HCT116 (cell line): ENCODE data around the gene HOXD10. TPM values are rescaled to one million over a fixed set of nuclear protein-coding genes. Genes with fewer than 3 reads are reported as not detected.

Experiments
- ATAC-seq: fragments of 200-7000 bp; cut with Tn5 transposase; 2 replicates; pipeline ENCODE4 v1.9.1; 2020; ENCODE audit warnings: mild to moderate bottlenecking, moderate library complexity
- BruUV-seq: library from RNA; stranded (reverse); fragments of 400-500 nt; replicated peaks from 2 replicates; lab custom pipeline; 2021; lab: Mats Ljungman, UMichigan
- CTCF ChIA-PET: fragments of 300-600 bp; sonication (Branson Sonifier 250); formaldehyde crosslinking; loops from one replicate; lab custom pipeline; 2021; ENCODE audit warnings: antibody characterized with exemption; lab: Charles Lee
- POLR2A ChIA-PET: fragments of 300-600, 350-600 bp; sonication (Branson Sonifier 250); formaldehyde crosslinking; loops from one replicate; lab custom pipeline; 2021; ENCODE audit warnings: antibody characterized with exemption; lab: Charles Lee
- RAD21 ChIA-PET, 2 experiments: fragments of 300-600 bp; sonication (Branson Sonifier 250); formaldehyde crosslinking; loops; one replicate each; lab custom pipeline; 2023; ENCODE audit warnings: low total read pairs in 2 of 2; ENCODE audit not compliant: uncharacterized antibody in 2 of 2, unreplicated experiment in 2 of 2, low non-redundant PET in 1 of 2; lab: Charles Lee
- DNase-seq: peaks from one replicate; pipeline ENCODE4 v3.0.0-alpha.2; 2010; ENCODE audit warnings: low read depth, low spot score
- H2AFZ ChIP-seq: fragments of 200-600 bp; shearing (Covaris generic), sonication (generic); 2 replicates; pipeline ENCODE4 v1.6.1; 2017; ENCODE audit warnings: low read depth, mixed run types, mixed read lengths, antibody characterized with exemption, low read length; ENCODE audit not compliant: poor library complexity, severe bottlenecking
- H3K27ac ChIP-seq: 2 replicates; pipeline ENCODE4 v1.5.1; 2012; ENCODE audit warnings: low read depth, low read length
- H3K27me3 ChIP-seq: fragments of 200-600 bp; sonication (generic); 2 replicates; pipeline ENCODE4 v1.6.1; 2016; ENCODE audit warnings: mixed run types, low read length, mixed read lengths; ENCODE audit not compliant: insufficient read depth
- H3K36me3 ChIP-seq, 2 experiments: fragments of 200-500 bp in 1 of 2; fragments of 200-600 bp in 1 of 2; sonication (Bioruptor generic) in 1 of 2; sonication (generic) in 1 of 2; 2 replicates each; pipeline versions ENCODE4 v1.5.1 to v1.6.1; 2014 to 2016; ENCODE audit warnings: low read length in 2 of 2, inconsistent platforms in 1 of 2, mixed read lengths in 1 of 2, mixed run types in 1 of 2; ENCODE audit not compliant: insufficient read depth in 2 of 2, control insufficient read depth in 1 of 2
- H3K4me1 ChIP-seq, 2 experiments: fragments of 200-600 bp in 1 of 2; sonication (generic) in 1 of 2; 2 replicates each; pipeline versions ENCODE4 v1.5.1 to v1.6.1; 2012 to 2017; ENCODE audit warnings: low read length in 2 of 2, inconsistent platforms in 1 of 2, mild to moderate bottlenecking in 1 of 2, mixed read lengths in 1 of 2, mixed run types in 1 of 2, moderate library complexity in 1 of 2; ENCODE audit not compliant: insufficient read depth in 2 of 2, control insufficient read depth in 1 of 2
- H3K4me2 ChIP-seq: fragments of 200-600 bp; sonication (generic); 2 replicates; pipeline ENCODE4 v1.6.1; 2017; ENCODE audit warnings: mixed run types, low read length, mixed read lengths
- H3K4me3 ChIP-seq, 2 experiments: fragments of 200-600 bp in 1 of 2; sonication (generic) in 1 of 2; replicated peaks in 1 of 2; 2 replicates each; pipeline ENCODE4 v1.5.1; 2011 to 2016; ENCODE audit warnings: low read length in 2 of 2, control low read depth in 1 of 2, low read depth in 1 of 2, mild to moderate bottlenecking in 1 of 2, mixed read lengths in 1 of 2, mixed run types in 1 of 2
- H3K79me2 ChIP-seq: fragments of 200-600 bp; sonication (generic); 2 replicates; pipeline ENCODE4 v1.6.1; 2017; ENCODE audit warnings: mild to moderate bottlenecking, mixed run types, low read length, moderate library complexity, mixed read lengths; ENCODE audit not compliant: insufficient read depth
- H3K9ac ChIP-seq: fragments of 200-600 bp; sonication (generic); 2 replicates; pipeline ENCODE4 v1.6.1; 2016; ENCODE audit warnings: low read length, mixed read lengths
- H3K9me2 ChIP-seq: fragments of 200-600 bp; sonication (generic), shearing (Covaris generic); 2 replicates; pipeline ENCODE4 v1.6.1; 2017; ENCODE audit warnings: mixed run types, mild to moderate bottlenecking, moderate library complexity; ENCODE audit not compliant: insufficient read depth
- H3K9me3 ChIP-seq, 2 experiments: fragments of 200-500 bp in 1 of 2; fragments of 200-600 bp in 1 of 2; sonication (Bioruptor generic) in 1 of 2; sonication (generic) in 1 of 2; 2 replicates each; pipeline ENCODE4 v1.6.1; 2014 to 2017; ENCODE audit warnings: low read length in 2 of 2, mixed read lengths in 2 of 2, inconsistent platforms in 1 of 2, low read depth in 1 of 2, mild to moderate bottlenecking in 1 of 2, mixed run types in 1 of 2, moderate library complexity in 1 of 2; ENCODE audit not compliant: control insufficient read depth in 1 of 2, insufficient read depth in 1 of 2
- H4K20me1 ChIP-seq: fragments of 200-600 bp; sonication (generic), shearing (Covaris generic); 2 replicates; pipeline ENCODE4 v1.6.1; 2017; ENCODE audit warnings: mixed run types, mild to moderate bottlenecking, moderate library complexity; ENCODE audit not compliant: insufficient read depth
- CTCF ChIP-seq, 3 experiments: fragments of 200-600 bp in 1 of 3; sonication (generic) in 1 of 3; IDR thresholded peaks in 2 of 3; conservative IDR thresholded peaks in 1 of 3; 2 replicates each; pipeline ENCODE4 v1.5.1; 2012 to 2017; ENCODE audit warnings: low read depth in 2 of 3, low read length in 2 of 3, antibody characterized with exemption in 1 of 3, borderline replicate concordance in 1 of 3, control low read depth in 1 of 3, mild to moderate bottlenecking in 1 of 3, mixed read lengths in 1 of 3, mixed run types in 1 of 3, moderate library complexity in 1 of 3; ENCODE audit not compliant: insufficient read depth in 1 of 3
- EGR1 ChIP-seq: IDR thresholded peaks from 2 replicates; pipeline ENCODE4 v1.6.1; 2012; ENCODE audit warnings: low read depth
- ELF1 ChIP-seq: IDR thresholded peaks from 2 replicates; pipeline ENCODE4 v1.6.1; 2012; ENCODE audit warnings: low read depth, borderline replicate concordance
- EZH2 ChIP-seq: fragments of 200-600 bp; sonication (generic); IDR thresholded peaks from 2 replicates; pipeline ENCODE4 v1.6.1; 2017; ENCODE audit warnings: antibody characterized with exemption, mixed run types
- EZH2phosphoT487 ChIP-seq: fragments of 200-600 bp; IDR thresholded peaks from 2 replicates; pipeline ENCODE4 v1.6.1; 2018; ENCODE audit warnings: antibody characterized with exemption, borderline replicate concordance
- JUND ChIP-seq: IDR thresholded peaks from 2 replicates; pipeline ENCODE4 v1.6.1; 2012
- MAX ChIP-seq: IDR thresholded peaks from 2 replicates; pipeline ENCODE4 v1.6.1; 2012
- RAD21 ChIP-seq: IDR thresholded peaks from 2 replicates; pipeline ENCODE4 v1.6.1; 2012; ENCODE audit warnings: low read depth, mild to moderate bottlenecking
- YY1 ChIP-seq: IDR thresholded peaks from 2 replicates; pipeline ENCODE4 v1.6.1; 2011; ENCODE audit warnings: low read length, low read depth, moderate library complexity, mild to moderate bottlenecking; ENCODE audit not compliant: insufficient replicate concordance; ENCODE audit errors: extremely low read depth
- ZBTB33 ChIP-seq: IDR thresholded peaks from 2 replicates; pipeline ENCODE4 v1.6.1; 2011; ENCODE audit warnings: mild to moderate bottlenecking, low read length, moderate library complexity; ENCODE audit not compliant: insufficient replicate concordance; ENCODE audit errors: extremely low read depth
- ZFX ChIP-seq: fragments of 450-650 bp; IDR thresholded peaks from 2 replicates; pipeline ENCODE4 v1.6.1; 2017
- ZNF274 ChIP-seq: fragments of 200-500 bp; sonication (Bioruptor generic); IDR thresholded peaks from 2 replicates; pipeline ENCODE4 v1.6.1; 2014; ENCODE audit warnings: mild to moderate bottlenecking, low read depth, low read length, inconsistent platforms
- intact Hi-C: fragments of 100-400 bp; cut with micrococcal nuclease; formaldehyde crosslinking; loops from 2 replicates; pipeline ENCODE4 v1.10.0; 2022
- total RNA-seq: library from RNA; stranded (reverse); gene quantifications from one replicate; pipeline ENCODE4 v1.2.1, GENCODE V29; 2021; ENCODE audit not compliant: unreplicated experiment

The HOXD10 gene
- total RNA-seq, 1 experiment from 2014 or later = not detected

GRCh38 chr2:176102309-176102866 is 14.2 kb upstream of the HOXD10 start:
- TF ChIP-seq CTCF (IDR thresholded peaks at IDR 0.05 in 2 of 3, conservative IDR thresholded peaks at IDR 0.05 in 1 of 3; ENCODE audit: borderline replicate concordance in 1 of 3, insufficient read depth in 1 of 3, low read depth in 2 of 3, low read length in 2 of 3) (no peak), EZH2phosphoT487 (no peak), YY1 (no peak), RAD21 (no peak), ZFX (no peak), ZNF274 (no peak), EGR1 (no peak), MAX (no peak), ELF1 (no peak), ZBTB33 (no peak), JUND (no peak), EZH2 (no peak)
- no TSS peak for BruUV-seq
- ChIA-PET POLR2A (no interaction called here), RAD21 (no interaction called here), CTCF (interaction anchor here (1.5 kb wide), 1 partner anchor 9 kb away, joined by 7 read pairs; no protein-coding TSS in a partner anchor)
- Histone ChIP-seq H3K4me1 (peaks cover 0 to 20% of the 10 kb centered on the region in 2 experiments; a peak in 2 of 4 replicates), H3K9me2 (no peaks in the 10 kb centered on the region), H3K27ac (no peak overlapping the region), H3K36me3 (no peaks in the 10 kb centered on the region), H4K20me1 (no peaks in the 10 kb centered on the region), H3K9ac (no peak overlapping the region), H3K4me2 (no peak overlapping the region), H3K79me2 (no peaks in the 10 kb centered on the region), H3K27me3 (no peaks in the 10 kb centered on the region), H3K9me3 (no peaks in the 10 kb centered on the region), H3K4me3 (no peak overlapping the region), H2AFZ (no peak overlapping the region)
- ATAC-seq (no peak), DNase-seq (no peak)
- intact Hi-C loops = no loop called here
